ENCODE measurements around the gene PAFAH1B2.

PAFAH1B2 gene

GRCh38 chr11:117191680-117192400 is 47.8 kb downstream of the PAFAH1B2 start:
- no peak for DNase-seq

- DNase-seq, result no peak
Measured at GRCh38 chr11:117192401-117192875, 48.4 kb downstream of the PAFAH1B2 start.

GRCh38 chr11:117193130-117194020 is 49.3 kb downstream of the PAFAH1B2 start:
- no peak for DNase-seq

- DNase-seq, result no peak
Measured at GRCh38 chr11:117194267-117194666, 50.2 kb downstream of the PAFAH1B2 start.

GRCh38 chr11:117195258-117195657 is 51.2 kb downstream of the PAFAH1B2 start:
- DNase-seq, result no peak

- no peak for DNase-seq
Measured at GRCh38 chr11:117195761-117196160, 51.7 kb downstream of the PAFAH1B2 start.

GRCh38 chr11:117197006-117197405 is 52.9 kb downstream of the PAFAH1B2 start:
- DNase-seq, result no peak

GRCh38 chr11:117197516-117198456 is 53.7 kb downstream of the PAFAH1B2 start:
- DNase-seq, result no peak

GRCh38 chr11:117198613-117199012 is 54.5 kb downstream of the PAFAH1B2 start:
- no peak for DNase-seq

- no peak for DNase-seq
Measured at GRCh38 chr11:117199053-117199915, 55.2 kb downstream of the PAFAH1B2 start, which contains the start of gene TAGLN. TAGLN (plus strand) TSS chr11:117199370; CDS start chr11:117203014, 3,644 bp downstream.

GRCh38 chr11:117199916-117200812 is 56.1 kb downstream of the PAFAH1B2 start:
- no peak for DNase-seq

- DNase-seq, result no peak
Measured at GRCh38 chr11:117200813-117201657, 56.9 kb downstream of the PAFAH1B2 start.

GRCh38 chr11:117201658-117202305 is 57.7 kb downstream of the PAFAH1B2 start:
- no peak for DNase-seq

GRCh38 chr11:117202386-117203068 is 58.4 kb downstream of the PAFAH1B2 start:
- DNase-seq, result no peak

GRCh38 chr11:117203069-117203407 is 59.0 kb downstream of the PAFAH1B2 start:
- no peak for DNase-seq

- DNase-seq, result no peak
Measured at GRCh38 chr11:117204283-117205080, 60.4 kb downstream of the PAFAH1B2 start.

- DNase-seq, result no peak
Measured at GRCh38 chr11:117205211-117205818, 61.2 kb downstream of the PAFAH1B2 start.

All from activated CD4-positive, alpha-beta T cell treated with anti-CD3 and anti-CD28 coated beads, Interleukin-2, Interleukin-6, amounts not matched to agents 100 ng/mL and 50 ng/mL, durations not matched to agents 16 hours and 8 hours (primary cell).